GM10266 (cell line): ENCODE data around the gene TUBB4B.

Source experiments
- DNase-seq: peaks from one replicate; pipeline ENCODE4 v3.0.0; 2012; ENCODE audit errors: extremely low spot score
- CTCF ChIP-seq: IDR thresholded peaks from 2 replicates; pipeline ENCODE4 v1.5.1; 2012; ENCODE audit warnings: mild to moderate bottlenecking, low read depth; ENCODE audit not compliant: control insufficient read depth, insufficient read depth; ENCODE audit errors: missing control alignments

Gene TUBB4B

GRCh38 chr9:137223078-137223970, 17.8 kb upstream of the TUBB4B start:
- TF ChIP-seq CTCF, result no peak
- DNase-seq, result peak; percentile 100

GRCh38 chr9:137224830-137225694, 16.0 kb upstream of the TUBB4B start, which contains the start of gene CYSRT1:
CYSRT1 (plus strand) TSS chr9:137225174; CDS start chr9:137225622, 448 bp downstream.
- no peak for DNase-seq
- TF ChIP-seq CTCF, result no peak

DNA sequence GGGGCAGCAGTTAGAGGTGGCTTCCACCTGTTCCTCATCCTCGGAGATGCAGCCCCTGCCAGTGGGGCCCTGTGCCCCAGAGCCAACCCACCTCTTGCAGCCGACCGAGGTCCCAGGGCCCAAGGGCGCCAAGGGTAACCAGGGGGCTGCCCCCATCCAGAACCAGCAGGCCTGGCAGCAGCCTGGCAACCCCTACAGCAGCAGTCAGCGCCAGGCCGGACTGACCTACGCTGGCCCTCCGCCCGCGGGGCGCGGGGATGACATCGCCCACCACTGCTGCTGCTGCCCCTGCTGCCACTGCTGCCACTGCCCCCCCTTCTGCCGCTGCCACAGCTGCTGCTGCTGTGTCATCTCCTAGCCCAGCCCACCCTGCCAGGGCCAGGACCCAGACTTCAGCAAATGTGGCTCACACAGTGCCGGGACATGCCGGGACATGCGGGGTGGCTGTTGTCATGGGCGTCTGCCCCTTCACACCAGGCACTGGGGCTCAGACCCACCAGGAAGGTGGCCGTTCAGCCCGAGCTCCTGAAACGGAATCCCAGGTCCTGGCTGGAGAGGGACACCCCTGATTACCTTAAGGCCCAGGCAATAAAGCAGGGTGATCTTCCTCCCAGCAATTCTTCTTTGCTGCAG, 15.3 kb upstream of the TUBB4B start:
- TF ChIP-seq CTCF, result no peak
- DNase-seq, result no peak

GRCh38 chr9:137226338-137227053, 14.6 kb upstream of the TUBB4B start:
- no peak for DNase-seq
- TF ChIP-seq CTCF, result no peak

DNA sequence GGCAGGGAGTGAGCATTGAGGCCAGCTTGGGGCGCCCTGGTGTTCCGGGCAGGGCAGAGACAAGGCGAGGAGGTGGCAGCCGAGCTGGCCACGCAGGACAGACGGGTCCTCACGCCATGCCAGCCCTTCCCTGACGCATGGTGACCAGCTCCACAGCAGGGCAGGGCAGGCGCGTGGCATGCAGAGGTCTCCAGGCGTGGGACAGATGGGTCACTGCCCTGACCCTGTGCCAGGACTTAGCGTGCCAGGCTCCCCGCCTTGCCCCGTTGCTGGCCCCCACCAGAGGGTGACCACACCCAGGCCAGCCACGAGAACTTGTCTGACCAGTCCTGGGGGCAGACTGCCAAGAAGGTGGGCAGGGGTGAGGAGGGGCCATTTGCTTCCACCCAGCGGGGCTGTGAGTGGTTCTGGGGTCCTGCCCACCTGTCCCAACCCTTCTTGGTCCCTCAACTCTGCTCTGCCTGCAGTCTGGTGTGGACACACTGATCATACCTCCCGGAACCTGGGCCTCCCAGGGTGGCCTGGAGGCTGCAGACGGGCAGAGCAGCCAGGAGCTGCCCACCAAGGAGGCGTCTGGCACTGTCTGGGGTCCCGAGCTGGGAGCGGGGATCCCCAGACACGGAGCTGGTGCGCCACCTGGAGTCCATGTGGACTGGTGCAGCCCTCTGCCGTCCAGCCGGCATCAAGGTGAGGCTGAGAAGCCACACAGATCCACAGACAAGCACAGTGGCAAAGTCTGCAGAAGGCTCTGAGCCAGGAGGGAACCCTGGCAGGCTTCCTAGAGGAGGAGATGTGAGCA, 13.8 kb upstream of the TUBB4B start, which contains the start of gene RNF224:
Gene RNF224, plus strand, starts transcription at position 449 of the 799 bp plus-strand sequence. CDS start 834 bp downstream, outside the sequence.
- DNase-seq, result peak; percentile 88
- peak; percentile 96 for TF ChIP-seq CTCF

- TF ChIP-seq CTCF, result no peak
- DNase-seq, result no peak
Observed at GRCh38 chr9:137227853-137228505, 13.1 kb upstream of the TUBB4B start.
